Panc1 (cell line): ENCODE measurements around the gene HCN1. TPM values are rescaled to one million over a fixed set of nuclear protein-coding genes. Genes with fewer than 3 reads are reported as not detected.

Experiments
- ATAC-seq: fragments of 200-7000 bp; cut with Tn5 transposase; 2 replicates; pipeline ENCODE4 v1.9.1; 2020; ENCODE audit warnings: mild to moderate bottlenecking, moderate library complexity
- BruUV-seq: library from RNA; stranded (reverse); fragments of 400-500 nt; replicated peaks from 2 replicates; lab custom pipeline; 2021; lab: Mats Ljungman, UMichigan
- CTCF ChIA-PET: fragments of 300-600 bp; sonication (Branson Sonifier 250); formaldehyde crosslinking; loops from one replicate; lab custom pipeline; 2022; ENCODE audit warnings: antibody characterized with exemption; lab: Charles Lee
- POLR2A ChIA-PET: fragments of 300-600 bp; sonication (Branson Sonifier 250); formaldehyde crosslinking; loops from one replicate; lab custom pipeline; 2022; ENCODE audit warnings: antibody characterized with exemption; lab: Charles Lee
- DNase-seq: peaks from one replicate; pipeline ENCODE4 v3.0.0-alpha.2; 2010; ENCODE audit warnings: low read depth, low spot score
- H3K27ac ChIP-seq: 2 replicates; pipeline ENCODE4 v1.5.1; 2011; ENCODE audit warnings: mild to moderate bottlenecking, low read length, inconsistent platforms
- H3K27me3 ChIP-seq: fragments of 200-500 bp; sonication (Bioruptor generic); 2 replicates; pipeline ENCODE4 v1.6.0; 2014; ENCODE audit warnings: low read length, inconsistent platforms; ENCODE audit not compliant: control insufficient read depth, insufficient read depth
- H3K36me3 ChIP-seq: fragments of 200-500 bp; sonication (Bioruptor generic); 2 replicates; pipeline ENCODE4 v1.5.1; 2014; ENCODE audit warnings: inconsistent platforms, mild to moderate bottlenecking, low read length, moderate library complexity; ENCODE audit not compliant: control insufficient read depth, insufficient read depth
- H3K4me1 ChIP-seq: 2 replicates; pipeline ENCODE4 v1.5.1; 2011; ENCODE audit warnings: inconsistent platforms, mild to moderate bottlenecking, low read length, moderate library complexity; ENCODE audit not compliant: control insufficient read depth, insufficient read depth
- H3K4me3 ChIP-seq, 2 experiments: 2 replicates each; pipeline ENCODE4 v1.5.1; 2011 to 2012; ENCODE audit warnings: low read depth in 2 of 2, low read length in 2 of 2, mild to moderate bottlenecking in 2 of 2, inconsistent platforms in 1 of 2, moderate library complexity in 1 of 2
- H3K9me3 ChIP-seq: fragments of 200-500 bp; sonication (Bioruptor generic); 2 replicates; pipeline ENCODE4 v1.5.1; 2014; ENCODE audit warnings: low read depth, mild to moderate bottlenecking, inconsistent platforms, low read length, moderate library complexity; ENCODE audit not compliant: control insufficient read depth, insufficient read depth
- CTCF ChIP-seq: fragments of 450-650 bp; IDR thresholded peaks from 2 replicates; pipeline ENCODE4 v1.5.1; 2017; ENCODE audit warnings: mild to moderate bottlenecking
- POLR2AphosphoS5 ChIP-seq: IDR thresholded peaks from 2 replicates; pipeline ENCODE4 v1.6.1; 2012; ENCODE audit warnings: mild to moderate bottlenecking, low read depth, low read length, moderate library complexity
- REST ChIP-seq, 2 experiments: IDR thresholded peaks; 2 replicates each; pipeline ENCODE4 v1.6.1; 2011 to 2012; ENCODE audit warnings: low read depth in 2 of 2, control low read depth in 1 of 2, low read length in 1 of 2, mild to moderate bottlenecking in 1 of 2, moderate library complexity in 1 of 2; ENCODE audit not compliant: insufficient read depth in 1 of 2
- SIN3A ChIP-seq: IDR thresholded peaks from 2 replicates; pipeline ENCODE4 v1.6.1; 2012; ENCODE audit warnings: low read depth, mild to moderate bottlenecking, low read length, moderate library complexity, borderline replicate concordance; ENCODE audit not compliant: insufficient read depth
- TCF7L2 ChIP-seq: IDR thresholded peaks from 2 replicates; pipeline ENCODE4 v1.6.1; 2011; ENCODE audit warnings: mild to moderate bottlenecking, low read depth, low read length, inconsistent platforms
- in situ Hi-C: cut with HindIII; loops from 2 replicates; pipeline ENCODE4 v1.10.0; 2016; ENCODE audit warnings: low sequenced_read_pairs, low pct_unique_long_range_greater_than_20kb
- intact Hi-C: fragments of 100-400 bp; cut with micrococcal nuclease; formaldehyde crosslinking; loops from one replicate; pipeline ENCODE4 v1.10.0; 2022; ENCODE audit not compliant: unreplicated experiment
- total RNA-seq: library from RNA; stranded (reverse); gene quantifications from one replicate; pipeline ENCODE4 v1.2.1, GENCODE V29; 2021; ENCODE audit not compliant: unreplicated experiment

HCN1 gene
- total RNA-seq, 1 experiment from 2014 or later: 0.36 TPM

DNA sequence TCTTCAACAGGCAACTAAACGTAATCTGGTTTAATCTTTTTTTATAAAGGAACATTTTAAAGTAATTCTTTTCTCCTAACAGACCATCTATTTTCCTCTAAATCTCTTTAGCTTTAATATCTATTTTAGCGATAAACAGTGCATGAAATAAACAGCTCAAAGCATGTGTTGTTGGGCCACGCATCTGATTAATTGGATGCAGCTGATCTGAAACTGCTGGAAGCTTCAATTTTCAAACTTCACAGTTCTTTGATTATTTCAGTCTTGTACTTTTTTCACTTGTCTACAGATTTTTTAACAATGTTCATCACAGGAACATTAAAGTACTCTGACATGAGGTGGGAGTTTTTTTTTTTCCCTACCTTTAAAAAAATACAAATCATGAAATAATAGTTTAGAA lies 443.6 kb downstream of the HCN1 start:
- Histone ChIP-seq H3K36me3 (no peaks in the 10 kb centered on the region), H3K27me3 (no peaks in the 10 kb centered on the region), H3K4me1 (no peaks in the 10 kb centered on the region), H3K4me3 (no peak overlapping the region), H3K9me3 (no peaks in the 10 kb centered on the region), H3K27ac (no peak overlapping the region)
- no TSS peak for BruUV-seq
- ATAC-seq (no peak), DNase-seq (no peak)
- intact Hi-C loops: no loop called here
- in situ Hi-C loops: no loop called here
- ChIA-PET CTCF (no interaction called here), POLR2A (no interaction called here)
- no peak for TF ChIP-seq POLR2AphosphoS5
- no peak for TF ChIP-seq REST (IDR thresholded peaks at IDR 0.05; ENCODE audit: insufficient read depth in 1 of 2, low read depth in 2 of 2, low read length in 1 of 2)

DNA sequence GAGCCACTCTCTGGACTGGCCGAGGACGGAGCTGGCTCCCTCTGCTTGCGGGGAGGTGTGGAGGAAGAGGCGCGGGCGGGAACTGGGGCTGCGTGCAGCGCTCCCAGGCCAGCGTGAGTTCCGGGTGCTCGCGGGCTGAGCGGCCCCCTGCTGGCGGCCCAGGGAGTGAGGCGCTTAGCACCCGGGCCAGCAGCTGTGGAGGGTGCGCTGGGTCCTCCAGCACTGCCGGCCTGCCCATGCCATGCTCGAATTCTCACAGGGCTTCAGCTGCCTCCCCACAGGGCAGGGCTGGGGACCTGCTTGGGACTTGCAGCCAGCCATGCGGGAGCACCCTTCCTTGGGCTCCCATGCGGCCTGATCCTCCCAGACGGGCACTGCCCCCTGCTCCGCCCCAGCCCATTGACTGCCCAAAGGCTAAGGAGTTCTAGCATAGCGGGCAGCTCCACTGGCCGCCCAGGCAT lies 470.6 kb downstream of the HCN1 start:
- ChIA-PET CTCF (no interaction called here), POLR2A (no interaction called here)
- DNase-seq: no peak
- in situ Hi-C loops: no loop called here
- no peak for TF ChIP-seq POLR2AphosphoS5
- TF ChIP-seq TCF7L2: no peak
- TF ChIP-seq CTCF: no peak
- TF ChIP-seq SIN3A: no peak
- no peak for TF ChIP-seq REST (IDR thresholded peaks at IDR 0.05; ENCODE audit: insufficient read depth in 1 of 2, low read depth in 2 of 2, low read length in 1 of 2)
- no peak for ATAC-seq
- Histone ChIP-seq H3K4me3 (no peak overlapping the region), H3K27me3 (no peaks in the 10 kb centered on the region), H3K36me3 (no peaks in the 10 kb centered on the region), H3K9me3 (no peaks in the 10 kb centered on the region), H3K4me1 (no peaks in the 10 kb centered on the region), H3K27ac (no peak overlapping the region)
- no TSS peak for BruUV-seq
- intact Hi-C loops: no loop called here
